Right lobe of liver (tissue), 6 donors: ENCODE data around the gene NTM. TPM values are rescaled to one million over a fixed set of nuclear protein-coding genes. Genes with fewer than 3 reads are reported as not detected.

ENCODE experiments used
- ATAC-seq, 4 donors: fragments of 200-7000 bp; cut with Tn5 transposase; one replicate each; pipeline ENCODE4 v1.9.1; 2020; ENCODE audit warnings: mild to moderate bottlenecking in 4 of 4, moderate library complexity in 4 of 4
- DNase-seq, 3 donors: peaks; one replicate each; pipeline ENCODE4 v3.0.0-alpha.2; 2020
- H3K27ac ChIP-seq, 3 donors: fragments of 200-600 bp; one replicate each; pipeline ENCODE4 v1.8.0; 2022
- H3K27me3 ChIP-seq, 2 donors: fragments of 200-600 bp; one replicate each; pipeline ENCODE4 v1.8.0; 2022
- H3K36me3 ChIP-seq, 4 donors: fragments of 200-600 bp; sonication (generic) in 1 of 4; one replicate each; pipeline versions ENCODE4 v1.5.1 to v1.8.0; 2017 to 2022; ENCODE audit warnings: control low read depth in 1 of 4
- H3K4me1 ChIP-seq, 4 donors: fragments of 200-600 bp; sonication (generic) in 1 of 4; one replicate each; pipeline versions ENCODE4 v1.5.1 to v1.8.0; 2017 to 2022; ENCODE audit warnings: control low read depth in 1 of 4
- H3K4me3 ChIP-seq, 3 donors: fragments of 200-600 bp; one replicate each; pipeline ENCODE4 v1.8.0; 2022
- H3K9me3 ChIP-seq, 4 donors: fragments of 200-600 bp; sonication (generic) in 1 of 4; one replicate each; pipeline versions ENCODE4 v1.5.1 to v1.8.0; 2017 to 2022; ENCODE audit warnings: control low read depth in 1 of 4
- CTCF ChIP-seq, 4 donors: fragments of 200-600 bp in 3 of 4; fragments of 450-650 bp in 1 of 4; IDR thresholded peaks; one replicate each; pipeline versions ENCODE4 v1.5.1 to v1.8.0; 2016 to 2022; ENCODE audit warnings: antibody characterized with exemption in 4 of 4, mild to moderate bottlenecking in 2 of 4
- POLR2A ChIP-seq: fragments of 450-650 bp; IDR thresholded peaks from one replicate; pipeline ENCODE4 v1.6.1; 2017; ENCODE audit warnings: antibody characterized with exemption, mild to moderate bottlenecking
- WGBS: methylation state at CpG from one replicate; pipeline ENCODE4 v1.1.6; 2018; ENCODE audit warnings: low coverage, low lambda C conversion rate; ENCODE audit not compliant: insufficient coverage; ENCODE audit errors: missing lambda C conversion rate; 5-methylcytosine and 5-hydroxymethylcytosine counted together
- intact Hi-C, 2 donors: fragments of 100-400 bp; cut with DNase I; formaldehyde crosslinking; loops; one replicate each; pipeline versions ENCODE4 v1.11.2 to v1.14.1; 2022
- total RNA-seq, 6 experiments: library from RNA; depleted of rRNA in 2 of 6; stranded (reverse); fragments of >200 nt in 2 of 6; fragmentation: NEBNext Ultra II Directional in 3 of 6; extraction: Animal tissue kit (Norgen Biotek cat#: 25700) in 3 of 6; gene quantifications; one replicate each; pipeline versions ENCODE4 v1.1.0 to v1.2.4, GENCODE V29; 2016 to 2023
- donor health status: DM: no; HTN: yes; CAD: no.
- donor health status: DM: no; HTN: no; CAD: no.
- donor health status: DM: no; HTN: no; CAD: no.
- donor health status: DM: no; HTN: yes; CAD: no.
- donor health status: DM: no; HTN: yes; CAD: no.

Gene NTM
- total RNA-seq, 6 experiments from 2014 or later, result 0.35 TPM; not detected in 5

GRCh38 chr11:131810541-131810940 lies 440.1 kb downstream of the NTM start:
- intact Hi-C loops, result no loop called here
- WGBS, result 3% methylated on average over 2 of the region's 3 CpGs
- TF ChIP-seq CTCF (IDR thresholded peaks at IDR 0.05), result no peak
- Histone ChIP-seq H3K9me3 (no peaks in the 10 kb centered on the region), H3K27ac (no peak overlapping the region), H3K4me3 (no peak overlapping the region), H3K36me3 (no peaks in the 10 kb centered on the region), H3K4me1 (no peaks in the 10 kb centered on the region), H3K27me3 (no peaks in the 10 kb centered on the region)
- ATAC-seq (no peak), DNase-seq (no peak)

- intact Hi-C loops, result no loop called here
- Histone ChIP-seq H3K4me1 (no peaks in the 10 kb centered on the region), H3K27ac (no peak overlapping the region), H3K4me3 (no peak overlapping the region), H3K36me3 (no peaks in the 10 kb centered on the region), H3K27me3 (no peaks in the 10 kb centered on the region), H3K9me3 (no peaks in the 10 kb centered on the region)
- WGBS, result 37% methylated on average over 2 of the region's 3 CpGs
- ATAC-seq, result no peak
- no peak for DNase-seq
- no peak for TF ChIP-seq CTCF (IDR thresholded peaks at IDR 0.05)
- TF ChIP-seq POLR2A, result no peak
Measured at GRCh38 chr11:131811383-131811782, 441.0 kb downstream of the NTM start.

GRCh38 chr11:131814108-131814507 lies 443.7 kb downstream of the NTM start:
- no peak overlapping the region for H3K4me3 ChIP-seq
- no peak for DNase-seq

GRCh38 chr11:131815590-131815989 lies 445.2 kb downstream of the NTM start:
- Histone ChIP-seq H3K4me3 (no peak overlapping the region), H3K9me3 (no peaks in the 10 kb centered on the region), H3K27me3 (no peaks in the 10 kb centered on the region), H3K36me3 (no peaks in the 10 kb centered on the region), H3K27ac (no peak overlapping the region), H3K4me1 (no peaks in the 10 kb centered on the region)
- DNase-seq (no peak), ATAC-seq (no peak)
- WGBS, result 26% methylated on average over 9 of the region's 11 CpGs
- no peak for TF ChIP-seq POLR2A
- intact Hi-C loops, result no loop called here

More at GRCh38 chr11:131814108-131814507, 443.7 kb downstream of the NTM start:
- ATAC-seq, result no peak
- no peaks in the 10 kb centered on the region for H3K9me3 ChIP-seq
- TF ChIP-seq CTCF (IDR thresholded peaks at IDR 0.05) (no peak), POLR2A (no peak)
- no peaks in the 10 kb centered on the region for H3K4me1 ChIP-seq
- intact Hi-C loops, result no loop called here
- no peaks in the 10 kb centered on the region for H3K27me3 ChIP-seq
- H3K36me3 ChIP-seq, result no peaks in the 10 kb centered on the region
- WGBS, result 37% methylated on average over 4 of the region's 4 CpGs
- H3K27ac ChIP-seq, result no peak overlapping the region

GRCh38 chr11:131816051-131816450 lies 445.6 kb downstream of the NTM start:
- 61% methylated on average over 5 of the region's 5 CpGs for WGBS

More at GRCh38 chr11:131816051-131816450, 445.6 kb downstream of the NTM start:
- Histone ChIP-seq H3K4me1 (no peaks in the 10 kb centered on the region), H3K4me3 (no peak overlapping the region), H3K27ac (no peak overlapping the region), H3K27me3 (no peaks in the 10 kb centered on the region), H3K9me3 (no peaks in the 10 kb centered on the region), H3K36me3 (no peaks in the 10 kb centered on the region)
- no peak for ATAC-seq
- DNase-seq, result no peak
- TF ChIP-seq CTCF (IDR thresholded peaks at IDR 0.05) (no peak), POLR2A (no peak)
- intact Hi-C loops, result no loop called here
